HG02588 (cell line): ENCODE measurements around the gene GSTA3.
"Not testable (repeated sequence)": the region's sequence is repeated elsewhere in the genome, so short reads cannot be mapped to it uniquely, and the experiment has no call there.

Experiments
- ATAC-seq: cut with Tn5 transposase; IDR thresholded peaks from one replicate; pipeline ENCODE4 v1.9.1; 2021; ENCODE audit warnings: mild to moderate bottlenecking, moderate library complexity; ENCODE audit not compliant: unreplicated experiment

Gene GSTA3

DNA sequence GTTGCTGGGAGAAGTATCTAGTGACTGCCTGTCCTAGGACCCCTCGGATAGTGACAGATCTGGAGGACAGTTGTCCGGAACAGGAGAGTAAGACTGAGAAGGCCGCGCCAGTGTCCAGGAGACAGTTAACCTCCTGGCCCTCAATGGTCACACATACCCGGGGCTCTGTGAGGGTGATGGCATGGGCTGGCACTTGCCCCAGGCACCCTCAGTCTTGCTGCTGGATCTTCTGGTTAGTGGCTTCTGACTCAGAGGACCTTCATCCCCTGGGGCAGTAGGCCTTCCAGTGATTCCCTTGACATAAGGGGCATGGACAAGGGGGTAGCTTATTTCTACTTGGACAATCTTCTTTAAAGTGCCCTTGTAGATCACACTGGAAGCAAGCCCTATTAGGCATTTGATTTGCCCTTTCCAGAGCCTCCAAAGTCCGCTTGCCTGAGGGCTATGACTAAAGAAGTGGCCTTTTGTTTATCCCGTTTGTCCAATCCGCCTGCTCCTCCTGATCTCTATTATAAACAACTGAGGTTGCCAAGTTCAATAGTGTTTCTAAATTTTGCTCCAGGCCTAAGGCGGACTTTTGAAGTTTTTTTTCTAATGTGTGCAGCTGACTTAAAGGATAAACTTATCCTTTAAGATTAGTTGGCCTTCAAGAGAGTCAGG is 8.7 kb upstream of the GSTA3 start:
- ATAC-seq, result not testable (repeated sequence)

DNA sequence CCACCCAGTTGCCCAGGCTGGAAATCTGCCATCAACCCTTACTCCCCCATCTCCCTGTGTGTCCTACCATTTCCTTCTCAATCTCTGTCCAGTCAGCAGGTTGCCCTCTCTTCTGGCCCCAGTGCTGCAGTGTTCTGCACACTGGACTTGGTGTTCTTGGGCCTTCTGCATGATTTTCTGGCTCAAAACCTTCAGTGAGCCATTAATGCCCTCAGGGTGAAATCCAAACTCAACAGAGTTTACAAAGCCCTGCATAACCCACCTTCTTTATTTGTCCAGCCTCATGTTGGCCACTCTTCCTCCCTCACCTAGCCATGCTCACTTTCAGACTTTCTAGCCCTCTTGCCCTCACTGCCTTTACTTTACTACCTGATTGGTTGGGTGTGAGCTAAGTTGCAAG is 5.0 kb upstream of the GSTA3 start:
- no peak for ATAC-seq

DNA sequence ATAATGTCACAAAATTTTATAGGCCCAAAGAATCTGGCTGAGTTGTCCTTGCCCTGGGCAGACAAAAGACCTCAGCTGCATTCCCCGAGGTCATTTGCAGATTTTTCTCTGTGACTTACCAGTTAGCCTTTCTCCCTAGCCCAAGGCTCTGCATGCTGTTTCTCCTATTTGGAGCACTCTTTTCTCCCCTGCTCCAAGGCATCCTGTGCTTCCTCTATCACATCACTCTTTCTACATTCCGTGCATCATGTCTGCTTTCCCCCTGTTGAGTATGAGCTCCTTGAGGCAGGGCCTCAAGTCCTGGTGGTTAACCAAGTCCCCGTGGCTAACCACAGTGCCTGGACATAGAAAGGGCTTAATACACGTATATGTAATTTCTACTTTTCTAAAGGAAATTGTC is 593 bp upstream of the GSTA3 start:
- ATAC-seq, result no peak

DNA sequence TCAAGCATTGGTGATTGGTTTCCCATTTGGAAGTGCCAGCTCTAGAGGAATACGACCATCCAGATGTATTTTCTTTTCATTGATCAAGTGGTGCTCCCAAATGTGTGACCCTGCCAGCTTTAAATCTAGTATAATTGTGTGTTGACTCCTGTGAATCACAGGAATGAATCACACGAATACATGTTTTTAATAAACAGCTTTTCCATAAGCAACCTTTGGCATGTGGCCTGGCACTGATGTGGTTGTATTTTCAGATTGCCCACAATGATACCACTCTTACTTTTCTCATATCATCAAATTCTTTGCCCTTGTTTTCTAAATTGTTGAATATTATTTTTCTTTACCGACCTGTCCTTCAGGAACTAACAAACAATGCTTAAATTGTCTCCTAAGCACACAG is 367 bp downstream of the GSTA3 start:
- no peak for ATAC-seq

DNA sequence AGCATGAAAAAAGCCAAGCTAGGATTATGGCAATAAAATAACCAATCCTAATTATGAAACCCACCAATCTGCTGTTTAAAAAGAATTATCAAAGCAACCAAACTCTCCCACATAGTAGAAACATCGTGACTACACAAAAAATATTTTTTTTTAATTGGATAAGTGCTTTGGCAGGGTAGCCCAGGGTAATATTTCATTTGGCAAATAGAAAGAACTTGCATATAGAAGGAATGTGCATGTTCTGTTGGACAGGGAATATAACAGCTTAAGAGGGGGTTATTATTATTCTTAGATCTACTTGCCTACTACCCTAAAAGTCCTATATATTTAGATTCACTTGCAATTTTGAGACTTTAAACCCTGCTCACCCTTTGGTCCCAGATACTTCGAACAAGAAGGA is 972 bp downstream of the GSTA3 start:
- no peak for ATAC-seq

DNA sequence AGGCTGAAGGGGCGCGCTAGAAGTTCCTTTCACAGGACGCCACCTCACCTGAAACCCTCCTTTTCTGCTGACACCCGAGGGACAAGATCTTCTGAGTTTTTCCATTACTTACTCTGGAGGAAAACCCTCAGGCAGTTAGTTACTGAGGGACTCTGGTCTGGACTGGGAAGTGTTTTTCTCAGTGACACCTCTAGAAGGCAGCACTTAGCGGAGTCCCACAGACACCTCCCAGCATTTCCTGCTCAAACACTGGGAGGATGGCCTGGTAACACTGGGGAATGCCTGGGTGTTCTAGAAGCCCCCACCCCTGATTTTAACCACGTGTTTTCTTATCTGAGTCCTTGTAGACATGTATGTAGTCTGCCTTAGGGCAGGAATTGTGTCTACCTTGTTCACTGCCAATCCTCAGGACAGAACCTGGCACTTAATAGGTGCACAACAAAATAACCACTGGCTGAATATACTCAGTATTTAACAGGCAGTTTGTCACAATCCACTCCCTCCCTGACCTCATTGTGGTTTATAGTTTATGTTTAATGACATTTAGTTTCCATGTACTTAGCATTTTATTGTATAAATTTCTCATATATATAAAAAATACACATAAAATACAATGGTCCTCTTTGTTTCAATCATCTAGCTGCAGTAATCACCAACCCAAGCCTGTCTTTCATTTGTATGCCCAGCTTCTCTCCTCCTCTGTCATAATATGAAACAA is 4.8 kb downstream of the GSTA3 start:
- ATAC-seq, result no peak

DNA sequence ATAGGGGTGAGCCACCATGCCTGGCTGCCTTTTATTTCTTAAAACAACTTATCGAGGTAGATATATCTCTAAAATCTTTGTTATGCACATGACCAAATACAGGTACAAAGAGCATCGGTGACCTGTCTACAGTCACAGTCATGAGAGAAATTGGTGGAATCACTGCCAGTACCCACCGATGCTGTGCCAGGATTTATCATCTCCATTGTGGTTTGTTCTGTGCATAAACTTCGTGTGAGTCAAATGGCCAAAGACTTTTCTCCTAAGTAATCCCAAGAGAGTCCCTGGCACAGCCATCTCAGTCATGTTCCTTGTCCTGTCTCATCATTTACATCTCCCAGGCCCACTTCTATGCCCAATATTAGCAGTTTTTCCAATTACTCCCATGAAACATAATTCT is 9.0 kb downstream of the GSTA3 start:
- no peak for ATAC-seq

DNA sequence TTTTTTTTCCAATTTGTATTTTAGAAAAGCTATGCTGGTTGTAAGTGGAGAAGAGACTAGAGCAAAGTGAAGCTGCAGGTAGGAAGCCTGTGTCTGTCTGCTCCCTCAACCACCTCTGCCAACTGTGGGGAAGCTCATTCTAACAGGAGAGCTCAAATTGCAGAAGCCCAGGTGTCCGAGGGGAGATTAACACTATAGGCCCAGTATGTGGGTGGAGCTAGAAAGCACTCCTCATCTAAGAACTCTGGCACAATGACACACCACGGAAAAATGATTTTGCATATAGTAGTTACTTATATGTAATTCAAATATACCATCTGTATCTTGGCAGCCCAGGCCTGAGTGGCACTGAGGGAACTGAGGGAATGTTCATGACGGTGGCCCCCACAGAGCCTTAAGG is 13.7 kb downstream of the GSTA3 start:
- ATAC-seq, result not testable (repeated sequence)

DNA sequence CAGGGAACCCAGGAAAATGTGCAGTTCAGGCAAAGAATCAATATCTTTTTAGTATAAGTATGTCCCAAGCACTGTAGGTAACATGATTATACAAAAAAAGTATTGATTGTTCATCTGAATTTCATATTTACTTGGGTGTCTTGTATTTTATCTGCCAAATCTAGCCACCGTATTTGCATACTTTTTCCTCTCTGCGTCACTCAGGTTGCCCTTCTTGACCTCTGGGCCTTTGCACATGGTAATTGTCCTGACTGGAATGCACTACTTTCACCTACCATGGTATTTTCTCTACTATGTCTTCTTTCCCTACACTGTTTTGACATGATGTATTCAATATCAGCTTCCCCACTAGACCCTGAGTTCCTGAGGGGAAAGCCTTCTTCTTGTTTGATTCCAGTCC is 15.2 kb downstream of the GSTA3 start:
- no peak for ATAC-seq

DNA sequence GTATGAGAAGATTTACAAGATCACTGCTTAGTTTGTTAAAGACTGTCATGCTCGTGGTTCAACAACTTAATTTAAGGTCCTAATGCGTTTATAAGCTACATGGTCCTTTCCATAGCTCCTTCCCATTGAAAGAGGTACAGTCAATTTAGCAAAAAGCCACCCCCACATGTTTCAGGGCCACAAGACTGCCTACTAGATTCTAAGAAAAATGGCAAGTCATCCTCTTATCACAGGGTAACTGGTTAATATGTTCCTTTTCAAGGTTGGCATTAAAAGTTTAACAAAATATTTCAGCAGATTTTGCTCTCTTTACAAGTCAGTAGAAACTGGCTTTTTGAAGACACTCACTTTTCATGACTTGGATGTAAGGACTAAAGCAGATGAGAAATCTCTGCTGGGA is 15.7 kb downstream of the GSTA3 start:
- no peak for ATAC-seq

DNA sequence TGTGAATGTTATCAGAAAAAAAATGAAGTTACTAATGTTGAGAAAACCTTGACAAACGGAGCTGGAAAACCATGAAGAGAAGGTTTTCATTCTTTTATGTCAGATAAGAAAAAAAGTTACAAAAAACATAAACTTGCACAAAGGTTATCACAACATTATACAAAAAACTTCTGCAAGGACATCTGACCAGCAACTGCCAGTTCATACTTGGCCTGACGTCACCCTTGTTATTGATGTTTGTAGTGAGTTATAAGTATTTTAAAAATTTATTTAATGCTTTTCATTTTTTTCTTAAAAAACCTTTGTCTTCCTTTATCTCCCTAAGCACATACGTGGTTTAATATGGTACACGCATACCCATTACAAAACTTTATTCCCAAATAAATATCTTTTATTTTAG is 16.3 kb downstream of the GSTA3 start:
- ATAC-seq, result no peak

DNA sequence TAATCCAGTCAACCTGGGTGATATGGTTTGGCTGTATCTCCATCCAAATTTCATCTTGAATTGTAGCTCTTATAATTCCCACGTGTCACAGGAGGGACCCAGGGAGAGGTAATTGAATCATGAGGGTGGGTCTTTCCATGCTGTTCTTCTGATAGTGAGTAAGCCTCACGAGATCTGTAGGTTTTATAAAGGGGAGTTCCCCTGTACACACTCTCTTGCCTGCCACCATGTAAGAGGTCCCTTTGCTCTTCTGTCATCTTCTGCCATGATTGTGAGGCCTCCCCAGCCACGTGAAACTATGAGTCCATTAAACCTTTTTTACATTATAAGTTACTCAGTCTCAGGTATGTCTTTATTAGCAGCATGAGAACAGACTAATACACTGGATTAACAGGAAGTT is 19.5 kb downstream of the GSTA3 start:
- no peak for ATAC-seq

DNA sequence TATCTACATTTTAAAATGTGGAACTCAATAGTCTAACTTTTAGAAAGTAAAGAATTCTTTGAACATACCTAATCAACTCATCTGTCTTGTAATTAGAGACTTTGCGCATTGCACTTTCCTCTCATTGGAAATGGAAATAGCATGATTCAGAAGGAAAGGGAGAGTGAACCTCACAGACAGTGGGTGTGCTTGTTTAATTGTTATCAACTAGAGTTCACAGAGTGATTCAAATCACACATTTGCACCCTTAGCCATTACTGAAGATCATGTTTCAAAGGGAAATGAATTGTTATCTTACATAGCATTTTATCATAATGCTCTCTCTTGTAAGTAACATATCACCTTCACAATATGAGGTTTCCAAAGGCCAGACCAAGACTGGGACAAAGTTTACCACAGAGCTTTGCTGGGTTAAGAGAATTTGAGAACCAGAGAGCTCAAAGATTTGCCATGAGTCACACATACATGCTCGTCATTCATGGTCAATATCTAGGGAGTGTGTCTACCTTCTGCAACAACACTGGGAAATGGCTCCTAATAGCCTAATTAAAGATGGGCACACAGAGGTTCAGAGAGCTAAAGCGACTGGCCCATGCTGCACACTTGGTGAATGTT is 21.5 kb downstream of the GSTA3 start:
- no peak for ATAC-seq

DNA sequence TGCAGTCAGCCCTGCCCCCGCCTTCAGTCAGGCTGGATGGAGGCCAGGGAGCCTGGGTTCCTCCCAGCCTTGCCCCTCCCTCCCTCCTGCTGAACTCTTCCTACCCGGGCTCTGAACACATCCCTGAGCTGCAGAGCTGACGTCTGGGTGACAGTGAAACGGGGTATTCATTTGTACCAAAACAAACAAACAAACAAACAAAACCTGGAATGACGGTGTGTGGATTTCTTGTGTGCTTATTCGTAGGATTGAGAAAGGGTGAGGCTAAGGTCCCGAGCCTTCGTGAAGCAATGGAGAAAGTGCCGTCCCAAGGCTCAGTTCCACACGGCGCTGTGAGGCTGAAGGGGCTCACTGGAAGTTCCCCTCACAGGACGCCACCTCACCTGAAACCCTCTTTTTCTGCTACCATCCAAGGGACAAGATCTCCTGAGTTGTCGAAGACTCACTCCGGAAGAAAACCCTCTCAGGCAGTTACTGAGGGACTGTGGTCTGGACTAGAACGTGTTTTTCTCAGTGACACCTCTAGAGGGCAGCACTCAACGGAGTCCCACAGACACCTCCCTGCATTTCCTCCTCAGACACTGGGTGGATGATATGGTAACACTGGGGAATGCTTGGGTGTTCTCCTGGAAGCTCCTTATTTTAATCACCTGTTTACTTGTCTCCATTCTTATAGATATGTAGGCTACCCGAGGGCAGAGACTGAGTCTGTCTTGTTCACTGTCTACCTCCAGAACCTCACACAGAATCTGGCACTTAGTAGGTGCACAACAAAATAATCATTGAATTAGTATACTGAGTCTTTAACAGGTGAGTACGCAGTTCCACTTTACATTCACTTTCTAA is 27.3 kb downstream of the GSTA3 start:
- peak; percentile 99 for ATAC-seq

DNA sequence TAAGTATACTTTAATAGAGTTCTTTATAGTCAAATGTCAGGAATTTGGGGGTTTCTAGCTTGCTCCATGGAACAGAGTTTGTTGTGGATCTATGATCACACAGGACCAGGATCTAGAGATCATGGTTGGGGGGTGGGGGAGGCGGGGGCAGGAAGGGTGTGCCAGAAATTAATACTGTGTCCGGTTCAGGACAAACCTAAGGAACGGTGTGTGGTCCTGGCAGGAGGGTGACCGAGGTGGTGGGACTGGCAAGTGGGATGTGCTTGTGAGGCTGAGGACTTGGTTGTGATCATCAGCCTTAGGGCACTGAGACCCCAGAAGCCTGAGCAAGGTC is 27.9 kb downstream of the GSTA3 start:
- no peak for ATAC-seq

DNA sequence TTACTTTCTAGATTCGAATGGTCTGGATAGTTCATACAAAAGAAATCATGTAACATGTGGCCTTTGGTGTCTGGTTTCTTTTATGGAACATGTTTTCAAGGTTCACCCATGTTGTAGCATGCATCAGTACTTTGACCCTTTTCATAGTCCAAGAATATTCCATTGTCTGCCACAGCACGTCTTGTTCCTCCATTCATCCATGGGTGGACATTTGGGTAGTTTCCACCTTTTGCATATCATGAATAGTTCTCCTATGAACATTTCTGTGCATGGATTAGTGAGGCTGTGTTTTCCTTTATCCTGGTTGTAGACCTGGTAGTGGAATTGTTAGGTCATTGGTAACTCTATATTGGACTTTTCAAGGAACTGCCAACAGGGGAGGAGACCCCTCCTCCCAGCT is 31.7 kb downstream of the GSTA3 start:
- ATAC-seq, result no peak

DNA sequence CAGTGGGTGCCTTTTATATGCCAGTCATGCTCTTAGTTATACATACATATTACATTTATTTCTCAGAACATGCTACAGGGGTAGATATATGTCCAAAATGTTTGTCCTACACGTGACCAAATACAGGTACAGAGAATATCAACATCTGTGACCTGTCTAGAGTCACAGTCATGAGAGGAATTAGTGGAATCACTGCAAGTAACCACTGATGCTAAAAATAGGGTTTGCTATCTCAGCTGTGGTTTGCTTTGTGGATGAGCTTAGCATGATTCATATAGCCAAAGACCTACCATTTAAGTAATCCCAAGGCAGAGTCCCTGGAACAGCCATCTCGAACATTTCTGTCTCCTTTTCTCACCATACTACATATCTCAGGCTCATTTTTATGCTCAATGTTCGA is 32.3 kb downstream of the GSTA3 start:
- no peak for ATAC-seq

DNA sequence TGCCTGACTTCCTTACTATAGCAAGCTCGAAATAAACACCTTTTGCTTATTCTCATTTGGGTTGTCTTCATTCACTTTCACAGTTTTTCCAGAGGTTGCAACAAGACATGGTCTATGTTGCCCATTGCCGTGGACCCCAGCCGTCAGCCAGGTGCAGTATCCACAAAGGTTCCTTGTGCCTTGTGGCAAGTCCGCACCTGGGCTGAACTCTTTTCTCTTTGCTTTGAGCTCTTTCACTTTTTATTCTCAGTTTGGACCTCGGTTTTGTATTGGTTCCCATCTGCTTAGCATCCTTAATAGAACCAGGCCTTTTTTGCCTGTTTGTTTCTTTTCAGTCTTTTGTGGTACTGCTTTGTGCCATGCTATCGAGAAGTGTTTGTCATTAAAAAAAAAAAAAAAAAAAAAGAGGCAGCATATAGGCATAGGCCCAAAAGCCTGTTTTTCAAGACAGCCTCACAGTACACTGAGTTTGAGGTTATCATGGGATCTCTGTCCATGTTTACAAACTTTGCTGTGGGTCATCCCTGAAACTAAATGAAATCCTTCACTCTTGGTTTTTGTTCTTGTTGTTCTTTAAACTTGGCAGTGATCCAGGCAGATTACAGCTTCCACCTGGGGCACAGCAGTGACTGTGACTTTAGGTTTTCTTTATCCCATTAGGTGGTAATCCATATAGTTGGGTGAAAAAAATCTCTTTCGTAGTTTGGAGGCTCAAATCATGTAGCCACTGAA is 33.3 kb downstream of the GSTA3 start:
- ATAC-seq, result no peak

DNA sequence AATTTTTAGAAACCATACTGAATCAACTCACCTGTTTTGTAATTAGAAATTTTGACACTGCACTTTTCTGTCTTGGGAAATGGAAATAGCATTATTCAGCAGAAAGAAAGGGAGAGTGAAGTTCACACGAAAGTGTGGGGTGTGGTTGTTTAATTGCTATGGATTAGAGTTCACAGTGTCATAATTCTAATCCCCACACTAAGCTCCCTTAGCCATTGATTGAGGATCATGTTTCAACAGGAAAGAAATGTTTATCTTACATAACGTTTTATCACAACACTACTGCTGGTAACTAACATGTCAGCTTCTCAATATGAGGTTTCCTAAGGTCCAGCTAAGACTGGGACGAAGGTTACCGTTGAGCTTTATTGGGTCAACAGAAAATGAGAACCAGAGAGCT is 37.5 kb downstream of the GSTA3 start:
- no peak for ATAC-seq

DNA sequence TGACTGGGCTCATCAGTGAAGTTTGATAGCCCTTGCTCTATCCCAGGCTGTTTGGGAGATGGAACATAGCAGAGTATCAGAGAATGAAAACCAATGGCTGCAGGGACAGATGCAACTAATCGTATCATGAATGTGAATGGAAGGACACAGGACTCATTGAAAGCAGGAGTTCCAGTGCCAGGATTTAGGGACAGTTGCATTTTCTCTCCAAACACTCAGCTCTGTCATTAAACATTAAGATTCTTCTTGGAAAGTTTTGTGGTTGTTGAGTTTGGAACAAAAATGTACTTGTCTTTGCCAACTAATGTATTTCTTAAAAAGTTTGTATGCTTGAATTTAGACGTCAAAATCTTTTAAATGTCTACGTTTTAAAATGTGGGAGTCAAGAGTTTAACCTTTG is 37.9 kb downstream of the GSTA3 start:
- ATAC-seq, result no peak
